ENCODE measurements around the gene GBP3. TPM values are rescaled to one million over a fixed set of nuclear protein-coding genes. Genes with fewer than 3 reads are reported as not detected.

The GBP3 gene
- total and polyA plus RNA-seq, 2 donors (not counting 1 experiment from before 2014, with no cell fraction given): 9.3 to 16.4 TPM

DNA sequence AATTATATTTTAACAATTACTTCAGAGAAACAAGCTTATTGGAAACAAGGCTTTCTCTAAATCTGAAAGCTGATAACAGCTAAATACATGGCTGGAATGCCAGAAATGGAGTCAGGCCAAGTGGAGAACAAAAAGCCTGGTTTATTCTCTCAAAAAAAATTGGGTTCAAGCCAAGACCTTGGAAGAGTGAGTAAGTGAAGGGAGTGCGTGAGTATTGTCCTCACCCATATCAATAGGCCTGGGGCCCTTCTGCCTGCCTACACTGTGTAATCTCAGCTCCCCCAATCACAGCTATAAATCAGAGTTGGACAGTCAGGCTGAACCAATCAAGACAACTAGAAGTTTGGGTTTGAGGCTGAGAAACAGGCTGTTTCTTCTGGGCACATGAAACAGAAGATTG is 37.6 kb downstream of the GBP3 start:
- Mint-ChIP-seq H3K4me1 (peaks cover 50% of the 10 kb centered on the region), H3K27ac (peak overlapping the region; percentile 23), H3K9me3 (ENCODE audit: insufficient read depth) (no peaks in the 10 kb centered on the region), H3K4me3 (no peak overlapping the region), H3K27me3 (no peaks in the 10 kb centered on the region)
- DNase-seq (no peak), ATAC-seq (ENCODE audit: low read depth) (no peak)
- Histone ChIP-seq H3K36me3 (replicated peaks in 1 of 2; ENCODE audit: control extremely low read depth in 1 of 2, control insufficient read depth in 1 of 2, extremely low read depth in 1 of 2, insufficient read depth in 2 of 2, low read length in 1 of 2) (peaks cover 8 to 18% of the 10 kb centered on the region in 2 experiments), H3K9me3 (ENCODE audit: control extremely low read depth in 1 of 3, control insufficient read depth in 2 of 3, insufficient read depth in 1 of 3, low read length in 2 of 3) (no peaks in the 10 kb centered on the region), H4K20me1 (ENCODE audit: control insufficient read depth, insufficient read depth, low read length, poor library complexity, severe bottlenecking) (no peaks in the 10 kb centered on the region), H3K79me2 (ENCODE audit: control insufficient read depth, insufficient read depth, low read length) (peaks cover 48% of the 10 kb centered on the region), H3K27me3 (replicated peaks in 1 of 4; ENCODE audit: control extremely low read depth in 1 of 4, control insufficient read depth in 3 of 4, insufficient read depth in 4 of 4, low read length in 3 of 4) (no peaks in the 10 kb centered on the region), H3K9ac (ENCODE audit: low read length) (no peak overlapping the region), H2AFZ (ENCODE audit: insufficient read depth, low read depth, low read length, poor library complexity, severe bottlenecking) (no peak overlapping the region), H3K27ac (ENCODE audit: low read length in 2 of 2) (peak overlapping the region in 1 of 2 donors; percentile 62), H3K4me1 (ENCODE audit: control insufficient read depth in 2 of 2, insufficient read depth in 2 of 2, low read length in 2 of 2) (peaks cover 17 to 21% of the 10 kb centered on the region in 2 donors), H3K4me2 (replicated peaks; ENCODE audit: low read depth, low read length, poor library complexity, severe bottlenecking) (no peak overlapping the region), H3K4me3 (ENCODE audit: control extremely low read depth in 1 of 5, extremely low read depth in 1 of 5, insufficient read depth in 1 of 5, low read depth in 2 of 5, low read length in 4 of 5) (no peak overlapping the region)
- WGBS (ENCODE audit: insufficient coverage): no CpG with 5 or more reads among the region's 1 CpG
- TF ChIP-seq EZH2 (IDR thresholded peaks at IDR 0.05; ENCODE audit: borderline replicate concordance, insufficient read depth, low read depth, low read length, poor library complexity, severe bottlenecking) (no peak), CTCF (IDR thresholded peaks at IDR 0.05) (no peak)
- POLR2A ChIA-PET: no interaction called here
- CTCF ChIA-PET: interaction anchor here (0.8 to 3.5 kb wide), 18 partner anchors 11 to 778 kb away, joined by 3 to 38 read pairs (median 8); partner anchors contain the start of genes GBP3, GBP6 and GTF2B
- intact Hi-C loops (cut with micrococcal nuclease): no loop called here

DNA sequence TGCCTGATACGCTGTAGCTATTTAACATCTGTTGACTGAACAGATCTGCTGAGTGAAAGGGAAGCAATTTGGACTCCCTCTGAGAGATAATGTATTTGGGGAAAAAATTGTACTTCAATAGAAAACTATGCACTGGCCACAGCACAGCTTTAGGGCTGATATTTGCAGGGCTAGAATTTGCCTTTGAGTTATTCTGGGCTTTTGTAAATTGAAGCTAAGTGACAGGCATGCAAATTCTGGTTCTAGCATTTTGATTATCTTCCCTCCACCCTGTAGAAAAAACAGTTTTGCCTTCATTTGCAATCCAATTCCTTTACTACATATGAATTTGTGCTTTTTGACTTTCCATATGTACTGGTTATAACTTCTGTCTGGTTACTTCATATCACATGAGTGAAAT is 38.1 kb downstream of the GBP3 start:
- TF ChIP-seq CTCF (IDR thresholded peaks at IDR 0.05) (no peak), EZH2 (IDR thresholded peaks at IDR 0.05; ENCODE audit: borderline replicate concordance, insufficient read depth, low read depth, low read length, poor library complexity, severe bottlenecking) (no peak)
- ChIA-PET CTCF (interaction anchor here (0.6 to 3.5 kb wide), 25 partner anchors 10 to 1038 kb away, joined by 3 to 38 read pairs (median 5); partner anchors contain the start of genes GBP3, GBP5, GBP6 and GTF2B), POLR2A (interaction anchor here (0.5 to 0.6 kb wide), 2 partner anchors 34 to 301 kb away, joined by 4 to 5 read pairs; no protein-coding TSS in a partner anchor)
- no peak for DNase-seq
- intact Hi-C loops (cut with micrococcal nuclease): loop anchor here (1.0 kb wide), 3 partner anchors 8 to 471 kb away; partner anchors contain the start of genes KYAT3 and RBMXL1
- no peaks in the 10 kb centered on the region for H3K27me3 Mint-ChIP-seq
- H4K20me1 ChIP-seq (ENCODE audit: control insufficient read depth, insufficient read depth, low read length, poor library complexity, severe bottlenecking): no peaks in the 10 kb centered on the region
- peaks cover 48% of the 10 kb centered on the region for H3K79me2 ChIP-seq (ENCODE audit: control insufficient read depth, insufficient read depth, low read length)
- WGBS (ENCODE audit: insufficient coverage): no CpG with 5 or more reads among the region's 1 CpG
- no peaks in the 10 kb centered on the region for H3K9me3 ChIP-seq (ENCODE audit: control extremely low read depth in 1 of 3, control insufficient read depth in 2 of 3, insufficient read depth in 1 of 3, low read length in 2 of 3)
- H3K9me3 Mint-ChIP-seq (ENCODE audit: insufficient read depth): no peaks in the 10 kb centered on the region
- peak overlapping the region; percentile 10 for H3K27ac Mint-ChIP-seq
- peak overlapping the region; percentile 21 for H2AFZ ChIP-seq (ENCODE audit: insufficient read depth, low read depth, low read length, poor library complexity, severe bottlenecking)
- ATAC-seq (ENCODE audit: low read depth): no peak
- H3K4me1 Mint-ChIP-seq: peaks cover 50% of the 10 kb centered on the region
- H3K36me3 ChIP-seq (replicated peaks in 1 of 2; ENCODE audit: control extremely low read depth in 1 of 2, control insufficient read depth in 1 of 2, extremely low read depth in 1 of 2, insufficient read depth in 2 of 2, low read length in 1 of 2): peaks cover 8 to 18% of the 10 kb centered on the region in 2 experiments
- peak overlapping the region; percentile 40 to 62 for H3K27ac ChIP-seq (ENCODE audit: low read length in 2 of 2)
- peak overlapping the region; percentile 9 for H3K4me3 Mint-ChIP-seq
- H3K4me2 ChIP-seq (replicated peaks; ENCODE audit: low read depth, low read length, poor library complexity, severe bottlenecking): peak overlapping the region; percentile 57
- H3K4me1 ChIP-seq (ENCODE audit: control insufficient read depth in 2 of 2, insufficient read depth in 2 of 2, low read length in 2 of 2): peaks cover 17 to 18% of the 10 kb centered on the region in 2 donors
- H3K9ac ChIP-seq (ENCODE audit: low read length): no peak overlapping the region
- H3K27me3 ChIP-seq (replicated peaks in 1 of 4; ENCODE audit: control extremely low read depth in 1 of 4, control insufficient read depth in 3 of 4, insufficient read depth in 4 of 4, low read length in 3 of 4): no peaks in the 10 kb centered on the region
- H3K4me3 ChIP-seq (ENCODE audit: control extremely low read depth in 1 of 5, extremely low read depth in 1 of 5, insufficient read depth in 1 of 5, low read depth in 2 of 5, low read length in 4 of 5): peak overlapping the region in 2 of 5 experiments; percentile 23 to 28

Data from B cell (primary cell).